Large intestine (tissue), 3 donors: ENCODE data around the gene NOL4L. TPM values are rescaled to one million over a fixed set of nuclear protein-coding genes. Genes with fewer than 3 reads are reported as not detected.

Source experiments
- DNase-seq, 2 donors: peaks; one replicate each; pipeline versions ENCODE4 v3.0.0 to v3.0.0-alpha.2; 2013
- H3K27ac ChIP-seq: one replicate; pipeline ENCODE4 v1.5.1; 2013; ENCODE audit warnings: low read length
- H3K27me3 ChIP-seq: 2 replicates; pipeline ENCODE4 v1.6.1; 2013; ENCODE audit warnings: low read length; ENCODE audit not compliant: control insufficient read depth, insufficient read depth
- H3K36me3 ChIP-seq: 2 replicates; pipeline ENCODE4 v1.6.1; 2013; ENCODE audit warnings: low read length; ENCODE audit not compliant: control insufficient read depth, insufficient read depth
- H3K4me1 ChIP-seq: one replicate; pipeline ENCODE4 v1.6.1; 2013; ENCODE audit warnings: low read length; ENCODE audit not compliant: control insufficient read depth, insufficient read depth
- H3K4me3 ChIP-seq: one replicate; pipeline ENCODE4 v1.5.1; 2013; ENCODE audit warnings: low read length
- H3K9me3 ChIP-seq: one replicate; pipeline ENCODE4 v1.6.1; 2013; ENCODE audit warnings: mild to moderate bottlenecking, low read depth, low read length, moderate library complexity; ENCODE audit not compliant: control insufficient read depth
- WGBS: methylation state at CpG from one replicate; pipeline ENCODE4 v1.1.5; 2013; ENCODE audit warnings: low lambda C conversion rate; ENCODE audit not compliant: insufficient coverage; 5-methylcytosine and 5-hydroxymethylcytosine counted together
- polyA plus RNA-seq: library from polyadenylated mRNA; unstranded; fragments of 120-200 nt; gene quantifications from one replicate; pipeline ENCODE4 v1.2.1, GENCODE V29; 2013

Gene NOL4L
- polyA plus RNA-seq, 1 donor, result 81.7 TPM

GRCh38 chr20:32560482-32560988, 24.6 kb downstream of the NOL4L start:
- Histone ChIP-seq H3K27ac (peak overlapping the region; percentile 81), H3K36me3 (no peaks in the 10 kb centered on the region), H3K4me1 (peaks cover 34% of the 10 kb centered on the region), H3K27me3 (no peaks in the 10 kb centered on the region), H3K4me3 (peak overlapping the region; percentile 36), H3K9me3 (peaks cover 3% of the 10 kb centered on the region)
- WGBS, result no CpG with 5 or more reads among the region's 9 CpGs
- no peak for DNase-seq

- Histone ChIP-seq H3K27me3 (no peaks in the 10 kb centered on the region), H3K4me3 (no peak overlapping the region), H3K9me3 (peaks cover 3% of the 10 kb centered on the region), H3K36me3 (no peaks in the 10 kb centered on the region), H3K4me1 (peaks cover 34% of the 10 kb centered on the region), H3K27ac (peak overlapping the region; percentile 81)
- DNase-seq, result peak in 1 of 2 donors; percentile 44
- no CpG with 5 or more reads among the region's 21 CpGs for WGBS
Observed at GRCh38 chr20:32559753-32560380, 25.3 kb downstream of the NOL4L start.

DNA sequence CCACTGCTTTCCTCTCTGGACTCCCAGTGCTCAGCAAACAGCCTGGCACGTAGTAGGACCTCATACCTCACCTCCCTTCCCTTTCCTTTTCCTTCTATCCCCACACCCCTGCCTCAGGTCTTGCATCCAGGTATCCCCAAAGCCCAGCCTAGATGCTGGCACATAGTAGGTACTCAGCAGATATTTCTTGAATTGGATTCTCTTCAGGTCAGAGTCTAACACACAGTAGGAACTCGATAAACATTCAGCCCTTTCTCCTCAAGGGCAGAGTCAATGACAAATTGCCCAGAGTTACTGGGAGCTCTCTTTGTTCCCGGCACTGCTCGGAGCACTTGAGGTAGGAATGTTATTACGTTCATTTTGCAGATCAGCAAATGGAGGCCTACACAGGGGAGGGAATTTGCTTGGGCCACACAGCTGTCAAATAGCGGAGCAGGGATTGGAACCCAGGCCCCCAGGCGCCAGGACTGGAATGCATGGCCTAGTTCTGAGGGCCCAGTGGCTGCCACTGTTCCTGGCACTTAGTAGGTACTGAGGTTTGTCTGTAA, 25.9 kb downstream of the NOL4L start:
- Histone ChIP-seq H3K9me3 (peaks cover 3% of the 10 kb centered on the region), H3K4me3 (no peak overlapping the region), H3K4me1 (peaks cover 34% of the 10 kb centered on the region), H3K27ac (no peak overlapping the region), H3K27me3 (no peaks in the 10 kb centered on the region), H3K36me3 (no peaks in the 10 kb centered on the region)
- DNase-seq, result no peak
- WGBS, result 80% methylated on average over 1 of the region's 7 CpGs

- Histone ChIP-seq H3K4me3 (no peak overlapping the region), H3K36me3 (no peaks in the 10 kb centered on the region), H3K27me3 (no peaks in the 10 kb centered on the region), H3K27ac (no peak overlapping the region), H3K4me1 (peaks cover 34% of the 10 kb centered on the region), H3K9me3 (peaks cover 3% of the 10 kb centered on the region)
- DNase-seq, result no peak
- WGBS, result no CpG with 5 or more reads among the region's 13 CpGs
Observed at GRCh38 chr20:32558526-32558925, 26.6 kb downstream of the NOL4L start.

- Histone ChIP-seq H3K27ac (no peak overlapping the region), H3K4me1 (peaks cover 30% of the 10 kb centered on the region), H3K9me3 (peaks cover 3% of the 10 kb centered on the region), H3K36me3 (no peaks in the 10 kb centered on the region), H3K4me3 (no peak overlapping the region), H3K27me3 (no peaks in the 10 kb centered on the region)
- DNase-seq, result no peak
- no CpG with 5 or more reads among the region's 5 CpGs for WGBS
Observed at GRCh38 chr20:32557319-32557718, 27.8 kb downstream of the NOL4L start.

DNA sequence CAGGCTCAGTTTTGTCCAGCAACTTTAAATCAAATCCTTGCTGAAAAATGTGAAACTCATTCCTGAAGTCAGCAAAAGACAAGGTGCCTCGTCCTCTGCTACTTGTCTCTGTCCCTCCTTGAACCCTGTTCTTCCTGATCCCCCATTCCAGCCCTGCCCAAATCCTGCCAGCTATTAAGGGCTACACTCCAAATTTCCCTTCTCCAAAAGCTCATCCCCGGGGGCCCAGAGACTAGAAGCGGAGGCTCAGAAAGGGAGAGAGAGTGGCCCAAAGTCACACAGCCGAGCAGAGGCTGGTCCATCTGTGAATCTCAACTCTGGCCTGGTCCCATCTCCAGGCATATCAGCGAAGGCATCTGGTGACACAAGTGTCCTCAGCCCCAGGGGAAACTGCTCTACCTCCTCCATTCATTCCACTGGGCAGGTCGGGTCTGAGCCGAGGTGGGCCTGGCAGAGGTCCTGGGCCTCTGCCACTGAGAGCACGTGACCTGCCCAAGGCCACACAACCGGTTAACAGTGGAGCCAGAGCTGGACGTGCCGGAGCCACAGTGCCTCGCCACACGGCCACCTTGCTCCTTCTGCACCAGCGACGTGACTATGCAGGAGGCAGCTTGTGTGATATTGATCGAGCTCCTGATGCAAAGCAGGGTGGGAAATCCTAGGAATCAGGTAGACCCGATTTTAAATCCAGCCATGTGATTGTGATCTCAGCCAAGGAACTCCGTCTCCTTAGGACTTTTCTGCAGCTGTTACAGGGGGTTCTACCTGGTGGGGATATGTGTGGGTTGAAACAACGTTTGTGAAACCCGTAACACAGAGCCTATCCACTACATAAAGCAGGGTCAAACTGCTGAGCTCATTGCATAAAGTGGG, 28.6 kb downstream of the NOL4L start:
- DNase-seq, result no peak
- peaks cover 23% of the 10 kb centered on the region for H3K4me1 ChIP-seq
- WGBS, result no CpG with 5 or more reads among the region's 20 CpGs
- H3K27me3 ChIP-seq, result no peaks in the 10 kb centered on the region
- H3K4me3 ChIP-seq, result no peak overlapping the region
- no peak overlapping the region for H3K27ac ChIP-seq
- H3K9me3 ChIP-seq, result peaks cover 3% of the 10 kb centered on the region
- H3K36me3 ChIP-seq, result no peaks in the 10 kb centered on the region

DNA sequence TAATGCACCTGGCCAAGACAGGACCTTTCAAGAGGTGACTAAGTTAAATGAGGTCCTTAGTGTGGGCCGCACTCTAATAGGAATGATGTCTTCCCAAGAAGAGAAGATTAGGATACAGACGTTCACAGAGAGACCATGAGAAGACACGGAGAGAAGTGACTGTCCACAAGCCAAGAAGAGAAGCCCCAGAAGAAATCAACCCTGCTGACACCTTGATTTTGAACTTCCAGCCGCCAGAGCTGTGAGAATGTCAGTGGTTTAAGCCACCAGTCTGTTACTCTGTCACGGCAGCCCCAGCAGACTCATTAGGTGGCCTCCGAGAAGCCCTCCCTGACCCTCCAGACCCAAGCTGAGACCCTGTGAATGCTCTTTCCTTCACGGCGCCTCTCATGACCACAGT, 29.5 kb downstream of the NOL4L start:
- Histone ChIP-seq H3K36me3 (no peaks in the 10 kb centered on the region), H3K9me3 (no peaks in the 10 kb centered on the region), H3K27ac (no peak overlapping the region), H3K4me3 (no peak overlapping the region), H3K4me1 (peaks cover 13% of the 10 kb centered on the region), H3K27me3 (no peaks in the 10 kb centered on the region)
- WGBS, result no CpG with 5 or more reads among the region's 8 CpGs
- no peak for DNase-seq

DNA sequence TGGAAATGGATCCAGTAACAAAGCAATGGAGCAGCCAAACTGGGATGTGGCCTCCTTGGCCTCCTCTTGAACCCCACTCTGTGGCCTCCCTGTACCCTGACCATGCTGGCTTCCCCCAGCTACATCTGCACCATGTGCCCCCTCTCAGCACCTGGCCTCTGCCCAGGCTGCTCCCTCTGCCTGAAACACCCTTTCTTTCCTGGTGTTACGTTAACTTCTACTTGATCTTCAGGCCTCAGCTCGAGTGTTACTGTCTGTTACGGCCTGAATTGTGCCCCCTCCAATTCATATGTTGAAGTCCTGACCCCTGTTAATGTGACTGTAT, 30.2 kb downstream of the NOL4L start:
- Histone ChIP-seq H3K27ac (no peak overlapping the region), H3K27me3 (no peaks in the 10 kb centered on the region), H3K36me3 (no peaks in the 10 kb centered on the region), H3K4me3 (no peak overlapping the region), H3K4me1 (peaks cover 7% of the 10 kb centered on the region), H3K9me3 (no peaks in the 10 kb centered on the region)
- no CpG with 5 or more reads among the region's 3 CpGs for WGBS
- DNase-seq, result no peak

DNA sequence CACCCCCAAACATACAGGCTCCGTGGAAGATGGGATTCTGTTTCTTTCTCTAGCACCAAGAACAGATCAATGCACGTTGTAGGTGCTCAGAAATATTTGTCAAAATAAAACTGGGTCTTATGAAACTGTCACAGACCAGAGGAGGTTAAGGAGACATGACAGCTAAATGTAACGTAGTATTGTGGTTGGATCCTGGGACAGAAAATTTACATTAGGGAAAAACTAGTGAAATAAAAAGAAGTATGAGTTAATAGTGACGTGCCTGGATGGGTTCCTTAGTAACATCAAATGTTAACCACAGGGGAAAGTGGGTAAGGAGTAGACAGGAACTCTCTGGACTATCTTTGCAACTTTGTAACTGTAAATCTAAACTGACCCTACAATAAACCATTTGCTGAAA, 31.5 kb downstream of the NOL4L start:
- H3K27me3 ChIP-seq, result no peaks in the 10 kb centered on the region
- DNase-seq, result no peak
- H3K27ac ChIP-seq, result no peak overlapping the region
- 100% methylated on average over 1 of the region's 4 CpGs for WGBS
- H3K36me3 ChIP-seq, result no peaks in the 10 kb centered on the region
- H3K4me3 ChIP-seq, result no peak overlapping the region
- H3K9me3 ChIP-seq, result no peaks in the 10 kb centered on the region
- H3K4me1 ChIP-seq, result no peaks in the 10 kb centered on the region

DNA sequence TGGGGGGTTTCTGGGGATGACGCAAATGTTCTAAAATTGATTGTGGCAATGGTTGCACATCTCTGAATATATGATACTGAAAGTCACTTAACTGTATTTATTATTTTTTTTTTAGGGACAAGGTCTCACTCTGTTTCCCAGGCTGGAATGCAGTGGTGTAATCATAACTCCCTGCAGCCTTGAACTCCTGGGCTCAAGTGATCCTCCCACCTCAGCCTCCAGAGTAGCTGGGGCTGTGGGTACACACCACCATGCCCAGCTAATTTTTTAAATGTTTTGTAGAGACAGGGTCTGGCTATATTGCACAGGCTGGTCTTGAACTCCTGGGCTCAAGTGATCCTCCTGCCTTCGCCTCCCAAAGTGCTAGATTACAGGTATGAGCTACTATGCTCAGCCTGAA, 33.4 kb downstream of the NOL4L start:
- WGBS, result 100% methylated on average over 1 of the region's 2 CpGs
- Histone ChIP-seq H3K36me3 (no peaks in the 10 kb centered on the region), H3K9me3 (no peaks in the 10 kb centered on the region), H3K4me3 (no peak overlapping the region), H3K27ac (no peak overlapping the region), H3K4me1 (no peaks in the 10 kb centered on the region), H3K27me3 (no peaks in the 10 kb centered on the region)
- no peak for DNase-seq
